AG09309 (cell line): Measurements from ENCODE around the gene LORICRIN.

Experiments used
- DNase-seq: peaks from one replicate; pipeline ENCODE4 v3.0.0-alpha.2; 2010; ENCODE audit warnings: low read depth
- H3K4me3 ChIP-seq: 2 replicates; pipeline ENCODE4 v1.5.1; 2011; ENCODE audit warnings: mild to moderate bottlenecking, low read depth, low read length, moderate library complexity; ENCODE audit not compliant: control insufficient read depth
- CTCF ChIP-seq: IDR thresholded peaks from 2 replicates; pipeline ENCODE4 v1.5.1; 2011; ENCODE audit warnings: mild to moderate bottlenecking, low read depth, low read length, inconsistent platforms; ENCODE audit not compliant: insufficient read depth, control insufficient read depth; ENCODE audit errors: missing control alignments

Gene LORICRIN

GRCh38 chr1:153231785-153232184, 27.7 kb upstream of the LORICRIN start:
- DNase-seq = no peak
- H3K4me3 ChIP-seq = no peak overlapping the region
- TF ChIP-seq CTCF = no peak

- DNase-seq = no peak
- no peak overlapping the region for H3K4me3 ChIP-seq
- TF ChIP-seq CTCF = no peak
Observed at GRCh38 chr1:153232553-153232952, 26.9 kb upstream of the LORICRIN start.

GRCh38 chr1:153233448-153233847, 26.0 kb upstream of the LORICRIN start:
- no peak overlapping the region for H3K4me3 ChIP-seq
- no peak for DNase-seq
- TF ChIP-seq CTCF = no peak

GRCh38 chr1:153238527-153238926, 21.0 kb upstream of the LORICRIN start:
- TF ChIP-seq CTCF = no peak
- H3K4me3 ChIP-seq = no peak overlapping the region
- no peak for DNase-seq

GRCh38 chr1:153242160-153242559, 17.3 kb upstream of the LORICRIN start:
- no peak overlapping the region for H3K4me3 ChIP-seq
- no peak for TF ChIP-seq CTCF
- DNase-seq = no peak

GRCh38 chr1:153245466-153245865, 14.0 kb upstream of the LORICRIN start:
- DNase-seq = no peak
- no peak overlapping the region for H3K4me3 ChIP-seq
- TF ChIP-seq CTCF = no peak

GRCh38 chr1:153246018-153246417, 13.5 kb upstream of the LORICRIN start:
- no peak overlapping the region for H3K4me3 ChIP-seq
- TF ChIP-seq CTCF = no peak
- DNase-seq = no peak
